Panc1 (cell line): Measurements from ENCODE around the gene TTC3. TPM values are rescaled to one million over a fixed set of nuclear protein-coding genes. Genes with fewer than 3 reads are reported as not detected.
"Not testable (repeated sequence)": the region's sequence is repeated elsewhere in the genome, so short reads cannot be mapped to it uniquely, and the experiment has no call there.

ENCODE experiments used
- ATAC-seq: fragments of 200-7000 bp; cut with Tn5 transposase; 2 replicates; pipeline ENCODE4 v1.9.1; 2020; ENCODE audit warnings: mild to moderate bottlenecking, moderate library complexity
- BruUV-seq: library from RNA; stranded (reverse); fragments of 400-500 nt; replicated peaks from 2 replicates; lab custom pipeline; 2021; lab: Mats Ljungman, UMichigan
- CTCF ChIA-PET: fragments of 300-600 bp; sonication (Branson Sonifier 250); formaldehyde crosslinking; loops from one replicate; lab custom pipeline; 2022; ENCODE audit warnings: antibody characterized with exemption; lab: Charles Lee
- POLR2A ChIA-PET: fragments of 300-600 bp; sonication (Branson Sonifier 250); formaldehyde crosslinking; loops from one replicate; lab custom pipeline; 2022; ENCODE audit warnings: antibody characterized with exemption; lab: Charles Lee
- DNase-seq: peaks from one replicate; pipeline ENCODE4 v3.0.0-alpha.2; 2010; ENCODE audit warnings: low read depth, low spot score
- H3K27ac ChIP-seq: 2 replicates; pipeline ENCODE4 v1.5.1; 2011; ENCODE audit warnings: mild to moderate bottlenecking, low read length, inconsistent platforms
- H3K27me3 ChIP-seq: fragments of 200-500 bp; sonication (Bioruptor generic); 2 replicates; pipeline ENCODE4 v1.6.0; 2014; ENCODE audit warnings: low read length, inconsistent platforms; ENCODE audit not compliant: control insufficient read depth, insufficient read depth
- H3K36me3 ChIP-seq: fragments of 200-500 bp; sonication (Bioruptor generic); 2 replicates; pipeline ENCODE4 v1.5.1; 2014; ENCODE audit warnings: inconsistent platforms, mild to moderate bottlenecking, low read length, moderate library complexity; ENCODE audit not compliant: control insufficient read depth, insufficient read depth
- H3K4me1 ChIP-seq: 2 replicates; pipeline ENCODE4 v1.5.1; 2011; ENCODE audit warnings: inconsistent platforms, mild to moderate bottlenecking, low read length, moderate library complexity; ENCODE audit not compliant: control insufficient read depth, insufficient read depth
- H3K4me3 ChIP-seq, 2 experiments: 2 replicates each; pipeline ENCODE4 v1.5.1; 2011 to 2012; ENCODE audit warnings: low read depth in 2 of 2, low read length in 2 of 2, mild to moderate bottlenecking in 2 of 2, inconsistent platforms in 1 of 2, moderate library complexity in 1 of 2
- H3K9me3 ChIP-seq: fragments of 200-500 bp; sonication (Bioruptor generic); 2 replicates; pipeline ENCODE4 v1.5.1; 2014; ENCODE audit warnings: low read depth, mild to moderate bottlenecking, inconsistent platforms, low read length, moderate library complexity; ENCODE audit not compliant: control insufficient read depth, insufficient read depth
- POLR2AphosphoS5 ChIP-seq: IDR thresholded peaks from 2 replicates; pipeline ENCODE4 v1.6.1; 2012; ENCODE audit warnings: mild to moderate bottlenecking, low read depth, low read length, moderate library complexity
- SIN3A ChIP-seq: IDR thresholded peaks from 2 replicates; pipeline ENCODE4 v1.6.1; 2012; ENCODE audit warnings: low read depth, mild to moderate bottlenecking, low read length, moderate library complexity, borderline replicate concordance; ENCODE audit not compliant: insufficient read depth
- TCF7L2 ChIP-seq: IDR thresholded peaks from 2 replicates; pipeline ENCODE4 v1.6.1; 2011; ENCODE audit warnings: mild to moderate bottlenecking, low read depth, low read length, inconsistent platforms
- in situ Hi-C: cut with HindIII; loops from 2 replicates; pipeline ENCODE4 v1.10.0; 2016; ENCODE audit warnings: low sequenced_read_pairs, low pct_unique_long_range_greater_than_20kb
- intact Hi-C: fragments of 100-400 bp; cut with micrococcal nuclease; formaldehyde crosslinking; loops from one replicate; pipeline ENCODE4 v1.10.0; 2022; ENCODE audit not compliant: unreplicated experiment
- total RNA-seq: library from RNA; stranded (reverse); gene quantifications from one replicate; pipeline ENCODE4 v1.2.1, GENCODE V29; 2021; ENCODE audit not compliant: unreplicated experiment
- TF ChIP-seq, protein P1 (sequence below): fragments of 450-650 bp; IDR thresholded peaks from 2 replicates; pipeline ENCODE4 v1.5.1; 2017; ENCODE audit warnings: mild to moderate bottlenecking
- TF ChIP-seq, protein P2 (sequence below), 2 experiments: IDR thresholded peaks; 2 replicates each; pipeline ENCODE4 v1.6.1; 2011 to 2012; ENCODE audit warnings: low read depth in 2 of 2, control low read depth in 1 of 2, low read length in 1 of 2, mild to moderate bottlenecking in 1 of 2, moderate library complexity in 1 of 2; ENCODE audit not compliant: insufficient read depth in 1 of 2

Gene TTC3
- total RNA-seq, 1 experiment from 2014 or later = 83.0 TPM

DNA sequence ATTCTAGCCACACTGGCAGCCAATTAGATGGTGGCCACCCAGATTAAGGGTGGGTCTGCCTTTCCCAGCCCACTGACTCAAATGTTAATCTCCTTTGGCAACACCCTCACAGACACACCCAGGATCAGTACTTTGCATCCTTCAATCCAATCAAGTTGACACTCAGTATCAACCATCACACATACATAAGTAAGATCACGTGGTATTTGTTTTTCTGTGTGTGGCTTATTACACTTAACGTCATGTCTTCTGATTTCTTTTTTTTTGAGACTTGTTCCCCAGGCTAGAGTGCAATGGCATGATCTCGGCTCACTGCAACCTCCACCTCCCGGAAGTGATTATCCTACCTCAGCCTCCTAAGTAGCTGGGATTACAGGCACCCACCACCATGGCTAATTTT is 38.7 kb upstream of the TTC3 start:
- POLR2A ChIA-PET, BruUV-seq: not testable (repeated sequence)

DNA sequence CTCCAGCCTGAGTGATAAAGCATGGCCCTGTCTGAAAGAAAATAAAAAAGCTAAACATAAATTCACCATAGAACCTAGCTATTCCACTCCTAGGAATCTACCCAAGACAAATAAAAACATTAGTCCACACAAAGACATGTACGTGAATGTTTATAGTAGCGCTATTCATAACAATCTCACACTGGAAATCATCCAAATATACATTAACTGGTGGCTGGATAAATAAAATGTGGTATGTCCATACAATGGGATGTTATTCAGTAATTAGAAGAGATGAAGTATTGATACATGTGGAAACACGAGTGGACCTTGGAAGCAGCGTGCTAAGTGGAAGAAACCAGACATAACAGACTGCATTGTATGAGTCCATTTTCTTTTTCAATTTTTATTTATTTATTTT is 36.9 kb upstream of the TTC3 start:
- H3K4me3 ChIP-seq = no peak overlapping the region
- H3K9me3 ChIP-seq = no peaks in the 10 kb centered on the region
- H3K36me3 ChIP-seq = no peaks in the 10 kb centered on the region
- ChIA-PET CTCF (no interaction called here), POLR2A (no interaction called here)
- DNase-seq (no peak), ATAC-seq (no peak)
- no peaks in the 10 kb centered on the region for H3K27me3 ChIP-seq
- intact Hi-C loops = no loop called here
- no peak overlapping the region for H3K27ac ChIP-seq
- peaks cover 4% of the 10 kb centered on the region; the same call in 1 of the 2 replicates for H3K4me1 ChIP-seq
- no TSS peak for BruUV-seq
- TF ChIP-seq, protein P1, sequence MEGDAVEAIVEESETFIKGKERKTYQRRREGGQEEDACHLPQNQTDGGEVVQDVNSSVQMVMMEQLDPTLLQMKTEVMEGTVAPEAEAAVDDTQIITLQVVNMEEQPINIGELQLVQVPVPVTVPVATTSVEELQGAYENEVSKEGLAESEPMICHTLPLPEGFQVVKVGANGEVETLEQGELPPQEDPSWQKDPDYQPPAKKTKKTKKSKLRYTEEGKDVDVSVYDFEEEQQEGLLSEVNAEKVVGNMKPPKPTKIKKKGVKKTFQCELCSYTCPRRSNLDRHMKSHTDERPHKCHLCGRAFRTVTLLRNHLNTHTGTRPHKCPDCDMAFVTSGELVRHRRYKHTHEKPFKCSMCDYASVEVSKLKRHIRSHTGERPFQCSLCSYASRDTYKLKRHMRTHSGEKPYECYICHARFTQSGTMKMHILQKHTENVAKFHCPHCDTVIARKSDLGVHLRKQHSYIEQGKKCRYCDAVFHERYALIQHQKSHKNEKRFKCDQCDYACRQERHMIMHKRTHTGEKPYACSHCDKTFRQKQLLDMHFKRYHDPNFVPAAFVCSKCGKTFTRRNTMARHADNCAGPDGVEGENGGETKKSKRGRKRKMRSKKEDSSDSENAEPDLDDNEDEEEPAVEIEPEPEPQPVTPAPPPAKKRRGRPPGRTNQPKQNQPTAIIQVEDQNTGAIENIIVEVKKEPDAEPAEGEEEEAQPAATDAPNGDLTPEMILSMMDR = no peak
- TF ChIP-seq POLR2AphosphoS5 (no peak), SIN3A (no peak), TCF7L2 (no peak)
- TF ChIP-seq, protein P2, sequence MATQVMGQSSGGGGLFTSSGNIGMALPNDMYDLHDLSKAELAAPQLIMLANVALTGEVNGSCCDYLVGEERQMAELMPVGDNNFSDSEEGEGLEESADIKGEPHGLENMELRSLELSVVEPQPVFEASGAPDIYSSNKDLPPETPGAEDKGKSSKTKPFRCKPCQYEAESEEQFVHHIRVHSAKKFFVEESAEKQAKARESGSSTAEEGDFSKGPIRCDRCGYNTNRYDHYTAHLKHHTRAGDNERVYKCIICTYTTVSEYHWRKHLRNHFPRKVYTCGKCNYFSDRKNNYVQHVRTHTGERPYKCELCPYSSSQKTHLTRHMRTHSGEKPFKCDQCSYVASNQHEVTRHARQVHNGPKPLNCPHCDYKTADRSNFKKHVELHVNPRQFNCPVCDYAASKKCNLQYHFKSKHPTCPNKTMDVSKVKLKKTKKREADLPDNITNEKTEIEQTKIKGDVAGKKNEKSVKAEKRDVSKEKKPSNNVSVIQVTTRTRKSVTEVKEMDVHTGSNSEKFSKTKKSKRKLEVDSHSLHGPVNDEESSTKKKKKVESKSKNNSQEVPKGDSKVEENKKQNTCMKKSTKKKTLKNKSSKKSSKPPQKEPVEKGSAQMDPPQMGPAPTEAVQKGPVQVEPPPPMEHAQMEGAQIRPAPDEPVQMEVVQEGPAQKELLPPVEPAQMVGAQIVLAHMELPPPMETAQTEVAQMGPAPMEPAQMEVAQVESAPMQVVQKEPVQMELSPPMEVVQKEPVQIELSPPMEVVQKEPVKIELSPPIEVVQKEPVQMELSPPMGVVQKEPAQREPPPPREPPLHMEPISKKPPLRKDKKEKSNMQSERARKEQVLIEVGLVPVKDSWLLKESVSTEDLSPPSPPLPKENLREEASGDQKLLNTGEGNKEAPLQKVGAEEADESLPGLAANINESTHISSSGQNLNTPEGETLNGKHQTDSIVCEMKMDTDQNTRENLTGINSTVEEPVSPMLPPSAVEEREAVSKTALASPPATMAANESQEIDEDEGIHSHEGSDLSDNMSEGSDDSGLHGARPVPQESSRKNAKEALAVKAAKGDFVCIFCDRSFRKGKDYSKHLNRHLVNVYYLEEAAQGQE (IDR thresholded peaks at IDR 0.05; ENCODE audit: insufficient read depth in 1 of 2, low read depth in 2 of 2, low read length in 1 of 2) = no peak
- in situ Hi-C loops = no loop called here

More for the DNA sequence above, 38.7 kb upstream of the TTC3 start:
- CTCF ChIA-PET, H3K9me3 ChIP-seq, H3K27ac ChIP-seq, H3K4me3 ChIP-seq, intact Hi-C loops, H3K27me3 ChIP-seq, H3K4me1 ChIP-seq, ATAC-seq, DNase-seq, H3K36me3 ChIP-seq, in situ Hi-C loops: not testable (repeated sequence)

DNA sequence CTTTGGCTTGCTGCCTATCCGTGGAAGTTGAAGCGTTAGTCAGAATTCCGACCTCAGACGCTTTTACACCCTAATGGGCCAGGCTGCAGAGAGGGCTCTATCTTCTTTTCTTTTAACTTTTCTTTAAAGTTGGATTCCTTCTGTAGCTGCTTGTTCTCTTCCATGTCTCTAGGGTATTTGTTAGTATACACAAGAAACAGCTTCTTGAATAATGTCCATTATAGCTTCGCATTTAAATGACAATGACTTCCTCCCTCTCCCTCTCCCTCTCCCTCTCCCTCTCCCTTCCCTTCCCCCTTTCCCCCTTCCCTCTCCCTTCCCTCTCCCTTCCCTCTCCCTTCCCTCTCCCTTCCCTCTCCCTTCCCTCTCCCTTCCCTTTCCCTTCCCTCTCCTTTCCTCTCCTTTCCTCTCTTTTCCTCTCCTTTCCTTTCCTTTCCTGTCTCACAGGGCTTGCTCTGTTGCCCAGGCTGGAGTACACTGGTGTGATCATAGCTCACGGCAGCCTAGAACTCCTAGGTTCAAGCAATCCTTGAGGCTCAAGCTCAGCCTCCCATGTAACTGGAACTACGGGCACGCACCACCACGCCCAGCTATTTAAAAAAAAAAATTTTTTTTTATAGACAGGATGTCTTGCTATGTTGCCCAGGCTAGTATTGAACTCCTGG is 33.5 kb upstream of the TTC3 start:
- Histone ChIP-seq H3K36me3 (no peaks in the 10 kb centered on the region), H3K4me1 (no peaks in the 10 kb centered on the region), H3K27me3 (no peaks in the 10 kb centered on the region), H3K4me3 (no peak overlapping the region), H3K27ac (no peak overlapping the region), H3K9me3 (no peaks in the 10 kb centered on the region)
- ChIA-PET POLR2A (no interaction called here), CTCF (interaction anchor here (0.7 kb wide), 1 partner anchor 830 kb away, joined by 3 read pairs; no protein-coding TSS in a partner anchor)
- ATAC-seq = no peak
- intact Hi-C loops (no loop called here), in situ Hi-C loops (no loop called here)
- BruUV-seq = no TSS peak
- DNase-seq = no peak
- TF ChIP-seq, protein P1 = no peak
- TF ChIP-seq POLR2AphosphoS5 (no peak), TCF7L2 (no peak), SIN3A (no peak)
- TF ChIP-seq, protein P2 (IDR thresholded peaks at IDR 0.05; ENCODE audit: insufficient read depth in 1 of 2, low read depth in 2 of 2, low read length in 1 of 2) = no peak
